KOPT-K1 (cell line): ENCODE measurements around the gene VSTM5.

Experiments used
- H3K27ac ChIP-seq: fragments of 200-600 bp; sonication (generic); 2 replicates; pipeline ENCODE4 v1.5.1; 2016; ENCODE audit warnings: antibody characterized with exemption, mild to moderate bottlenecking, low read depth, low read length; ENCODE audit not compliant: poor library complexity, severe bottlenecking
- H3K36me3 ChIP-seq: fragments of 200-600 bp; sonication (generic); 2 replicates; pipeline ENCODE4 v1.5.1; 2017; ENCODE audit warnings: antibody characterized with exemption, mild to moderate bottlenecking, low read length, moderate library complexity; ENCODE audit not compliant: insufficient read depth
- H3K9me3 ChIP-seq: fragments of 200-600 bp; sonication (generic); 2 replicates; pipeline ENCODE4 v1.5.1; 2017; ENCODE audit warnings: antibody characterized with exemption, low read length, mild to moderate bottlenecking; ENCODE audit not compliant: insufficient read depth, poor library complexity, severe bottlenecking

VSTM5 gene

DNA sequence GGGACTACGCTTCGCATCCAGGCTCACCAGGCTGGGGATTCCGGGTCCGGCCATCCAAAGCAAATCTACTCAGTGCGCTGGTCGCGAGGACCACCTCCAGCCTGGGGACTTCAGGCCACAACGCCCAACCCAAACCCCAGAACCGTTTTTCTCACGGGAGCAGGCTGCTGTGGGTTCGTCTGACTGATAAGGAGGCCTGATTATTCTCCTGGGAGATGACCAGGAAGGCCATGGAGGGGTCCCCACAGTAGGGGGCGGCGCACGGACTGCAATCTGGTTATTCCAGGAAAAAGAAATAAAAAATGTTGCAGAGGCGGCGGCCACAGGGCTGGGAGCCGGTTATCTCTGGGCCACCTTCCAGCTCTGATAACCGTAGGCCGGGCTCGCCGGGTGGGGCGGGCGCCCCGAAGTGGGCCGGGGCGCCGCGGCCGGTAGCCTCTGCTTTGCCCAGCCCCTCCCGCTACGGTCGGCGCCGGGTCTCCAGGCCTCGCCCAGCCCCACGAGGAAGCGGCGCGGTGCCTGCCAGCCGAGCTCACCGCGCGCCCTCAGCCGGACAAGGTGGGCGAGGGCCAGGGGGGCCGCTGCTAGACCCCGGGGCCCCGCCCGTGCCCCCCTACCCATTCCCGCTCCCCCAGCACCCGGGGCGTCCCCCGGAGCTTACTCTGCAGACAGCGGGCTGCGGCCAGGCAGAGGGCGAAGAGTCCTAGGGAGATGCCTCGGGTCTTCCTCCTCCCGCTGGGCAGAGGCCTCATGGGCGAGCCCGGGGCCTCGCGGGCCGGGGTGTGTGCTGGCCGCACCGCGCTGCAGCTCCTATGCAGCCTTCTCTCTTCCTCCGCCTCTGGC lies 446 bp downstream of the VSTM5 start:
- no peaks in the 10 kb centered on the region for H3K9me3 ChIP-seq
- no peak overlapping the region for H3K27ac ChIP-seq
- H3K36me3 ChIP-seq = no peaks in the 10 kb centered on the region

GRCh38 chr11:93849201-93849600 lies 1.2 kb downstream of the VSTM5 start:
- H3K36me3 ChIP-seq = no peaks in the 10 kb centered on the region
- no peak overlapping the region for H3K27ac ChIP-seq
- no peaks in the 10 kb centered on the region for H3K9me3 ChIP-seq

GRCh38 chr11:93846411-93846810 lies 4.0 kb downstream of the VSTM5 start:
- no peak overlapping the region for H3K27ac ChIP-seq
- no peaks in the 10 kb centered on the region for H3K36me3 ChIP-seq
- no peaks in the 10 kb centered on the region for H3K9me3 ChIP-seq

DNA sequence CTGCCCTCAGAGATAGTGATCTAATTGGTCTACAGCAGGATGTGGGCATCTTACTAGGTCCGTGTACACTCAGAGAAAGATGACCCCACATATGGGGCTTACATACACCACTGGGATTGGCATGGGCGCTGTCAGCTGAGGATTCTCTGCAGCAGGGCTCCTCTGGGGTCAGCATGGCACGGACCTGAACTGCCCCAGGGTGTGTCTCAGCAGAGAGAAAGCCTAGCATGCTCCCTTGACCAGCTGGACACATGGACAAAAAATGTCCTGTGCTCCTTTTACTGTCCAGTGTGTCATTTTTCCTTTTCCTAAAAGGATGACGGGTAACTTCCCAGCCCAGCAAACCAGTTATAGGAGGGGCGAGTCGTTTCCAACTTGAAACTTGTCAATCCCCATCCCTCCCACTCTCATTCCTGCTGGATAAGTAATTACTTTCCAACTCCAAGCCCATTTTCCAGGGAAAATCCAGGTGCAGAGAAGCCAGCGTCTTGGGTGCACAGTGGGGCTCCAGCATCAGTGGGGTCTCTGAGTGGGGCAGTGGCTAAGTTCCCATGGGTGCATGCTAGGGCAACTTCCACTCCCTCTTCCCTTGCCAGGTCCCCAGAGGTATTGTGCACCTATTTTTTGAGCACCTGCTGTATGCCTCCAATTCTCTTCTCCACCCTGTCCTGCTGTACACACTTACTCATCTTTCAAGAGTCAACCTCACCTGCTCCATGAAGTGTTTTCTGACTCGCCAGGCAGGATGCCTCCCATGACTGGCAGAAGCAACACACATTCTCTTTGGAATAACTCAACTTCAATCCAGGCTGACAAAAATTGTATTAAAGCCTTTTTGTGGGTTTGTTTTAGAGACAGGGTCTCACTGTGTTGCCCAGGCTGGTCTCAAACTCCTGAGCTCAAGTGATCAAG lies 5.0 kb downstream of the VSTM5 start:
- H3K36me3 ChIP-seq = no peaks in the 10 kb centered on the region
- no peaks in the 10 kb centered on the region for H3K9me3 ChIP-seq
- no peak overlapping the region for H3K27ac ChIP-seq

DNA sequence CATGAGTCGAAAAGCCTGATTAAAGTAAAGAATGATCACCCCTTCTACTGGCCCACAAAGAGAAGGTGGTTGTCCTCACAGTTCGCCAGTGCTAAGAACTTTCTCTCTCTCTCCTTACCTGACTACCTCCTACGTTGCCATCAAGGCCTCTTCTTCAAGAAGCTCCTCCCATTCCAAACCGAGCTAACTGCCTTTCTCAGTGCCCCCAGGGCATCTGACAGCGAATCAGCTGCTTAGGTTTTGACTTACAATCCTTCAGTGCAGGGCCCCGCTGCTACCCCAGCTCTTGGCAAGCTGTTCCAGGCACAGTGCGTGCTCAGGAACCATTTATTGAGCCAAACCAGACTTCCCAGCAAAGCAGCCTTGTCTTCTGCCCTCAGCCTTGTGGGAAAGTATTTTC lies 5.8 kb downstream of the VSTM5 start:
- H3K27ac ChIP-seq = no peak overlapping the region
- no peaks in the 10 kb centered on the region for H3K36me3 ChIP-seq
- H3K9me3 ChIP-seq = no peaks in the 10 kb centered on the region

DNA sequence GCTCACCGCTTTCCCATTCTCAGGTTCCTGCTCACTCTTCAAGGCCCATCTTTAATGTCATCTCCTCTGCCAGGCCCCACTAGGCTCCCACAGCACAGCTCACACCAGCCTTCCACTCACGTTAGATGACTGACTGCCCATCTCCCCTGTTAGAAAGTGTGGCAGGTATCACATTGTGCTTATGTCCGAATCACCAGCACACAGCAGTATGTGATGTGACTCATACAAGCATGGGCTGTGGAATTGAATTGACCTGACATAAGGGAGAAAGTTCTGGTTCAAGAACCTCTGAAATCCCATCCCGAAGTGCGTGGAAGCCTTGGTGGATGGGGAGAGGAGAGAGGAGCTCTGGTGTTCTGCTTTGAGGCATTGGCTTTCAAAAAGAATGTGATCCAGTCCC lies 6.5 kb downstream of the VSTM5 start:
- Histone ChIP-seq H3K27ac (no peak overlapping the region), H3K9me3 (no peaks in the 10 kb centered on the region)

GRCh38 chr11:93842461-93842860 lies 8.0 kb downstream of the VSTM5 start:
- Histone ChIP-seq H3K27ac (no peak overlapping the region), H3K9me3 (no peaks in the 10 kb centered on the region), H3K36me3 (no peaks in the 10 kb centered on the region)

More for the DNA sequence above, 6.5 kb downstream of the VSTM5 start:
- H3K36me3 ChIP-seq = no peaks in the 10 kb centered on the region

- H3K36me3 ChIP-seq = no peaks in the 10 kb centered on the region
- no peak overlapping the region for H3K27ac ChIP-seq
- H3K9me3 ChIP-seq = no peaks in the 10 kb centered on the region
These were observed 8.4 kb downstream of the VSTM5 start for GRCh38 chr11:93842034-93842433.

- no peak overlapping the region for H3K27ac ChIP-seq
- no peaks in the 10 kb centered on the region for H3K9me3 ChIP-seq
- no peaks in the 10 kb centered on the region for H3K36me3 ChIP-seq
These were observed 9.0 kb downstream of the VSTM5 start for GRCh38 chr11:93841446-93841845.

- H3K27ac ChIP-seq = no peak overlapping the region
- no peaks in the 10 kb centered on the region for H3K9me3 ChIP-seq
These were observed 9.4 kb downstream of the VSTM5 start for GRCh38 chr11:93840981-93841380.

DNA sequence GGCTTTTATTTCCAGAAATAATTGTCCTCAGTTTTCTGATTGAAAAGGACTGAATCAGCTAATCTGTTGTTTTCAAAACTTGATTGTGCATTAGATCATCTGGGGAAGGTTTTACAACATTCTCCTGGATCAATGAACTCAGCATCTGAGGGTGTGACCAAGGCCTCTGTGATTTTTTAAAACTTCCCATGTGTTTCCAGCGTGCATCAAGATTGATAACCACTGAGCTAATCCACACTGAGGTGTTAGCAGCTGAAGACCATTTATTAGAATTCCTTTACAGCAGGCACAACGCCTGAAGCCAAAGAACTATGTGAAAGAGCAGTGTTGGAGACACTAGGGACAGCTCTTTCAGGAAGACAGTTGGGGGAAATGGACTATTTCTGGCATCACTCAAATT lies 10.2 kb downstream of the VSTM5 start:
- Histone ChIP-seq H3K27ac (no peak overlapping the region), H3K9me3 (no peaks in the 10 kb centered on the region), H3K36me3 (no peaks in the 10 kb centered on the region)

More at GRCh38 chr11:93840981-93841380, 9.4 kb downstream of the VSTM5 start:
- H3K36me3 ChIP-seq = no peaks in the 10 kb centered on the region

DNA sequence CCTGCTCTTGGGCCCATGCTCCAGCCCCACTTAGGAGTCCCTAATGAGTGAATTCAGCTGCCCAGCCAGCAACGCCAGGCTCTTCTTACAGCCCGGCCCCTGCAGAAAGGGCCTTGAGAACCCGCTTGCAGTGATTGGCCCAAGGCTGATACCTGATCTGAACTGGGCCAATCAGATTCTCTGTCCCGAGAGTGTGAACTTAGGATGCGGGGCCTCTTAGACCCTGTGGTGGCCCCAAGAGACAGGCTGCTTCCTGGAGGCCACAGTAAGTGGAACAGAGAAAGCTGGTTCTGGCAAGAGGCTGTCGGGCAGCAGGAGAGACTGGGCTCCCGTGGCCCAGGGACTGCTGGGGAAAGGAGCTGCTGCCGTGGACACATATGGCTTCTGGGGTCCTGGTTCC lies 11.5 kb downstream of the VSTM5 start:
- no peaks in the 10 kb centered on the region for H3K36me3 ChIP-seq
- no peaks in the 10 kb centered on the region for H3K9me3 ChIP-seq
- H3K27ac ChIP-seq = no peak overlapping the region

DNA sequence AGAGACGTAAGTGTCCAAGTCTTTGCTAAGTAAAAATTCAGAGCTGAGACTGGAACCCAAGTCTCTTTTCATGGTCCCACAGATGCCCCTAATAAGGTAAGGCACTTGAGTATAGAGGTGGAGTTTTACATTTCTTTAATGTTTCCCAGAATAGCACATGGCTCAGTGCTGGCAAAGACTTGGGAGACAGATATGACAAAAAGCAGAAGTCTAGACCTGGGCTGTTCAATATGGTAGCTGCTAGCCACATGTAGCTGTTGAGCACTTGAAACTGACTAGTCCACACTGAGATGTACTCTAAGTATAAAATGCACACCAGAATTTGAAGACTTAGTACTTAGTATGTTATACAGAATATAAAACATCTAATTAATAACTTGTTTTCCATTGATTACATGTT lies 17.6 kb downstream of the VSTM5 start:
- Histone ChIP-seq H3K36me3 (no peaks in the 10 kb centered on the region), H3K27ac (no peak overlapping the region), H3K9me3 (no peaks in the 10 kb centered on the region)

- Histone ChIP-seq H3K9me3 (no peaks in the 10 kb centered on the region), H3K36me3 (no peaks in the 10 kb centered on the region), H3K27ac (no peak overlapping the region)
These were observed 18.9 kb downstream of the VSTM5 start for GRCh38 chr11:93831343-93832127.

DNA sequence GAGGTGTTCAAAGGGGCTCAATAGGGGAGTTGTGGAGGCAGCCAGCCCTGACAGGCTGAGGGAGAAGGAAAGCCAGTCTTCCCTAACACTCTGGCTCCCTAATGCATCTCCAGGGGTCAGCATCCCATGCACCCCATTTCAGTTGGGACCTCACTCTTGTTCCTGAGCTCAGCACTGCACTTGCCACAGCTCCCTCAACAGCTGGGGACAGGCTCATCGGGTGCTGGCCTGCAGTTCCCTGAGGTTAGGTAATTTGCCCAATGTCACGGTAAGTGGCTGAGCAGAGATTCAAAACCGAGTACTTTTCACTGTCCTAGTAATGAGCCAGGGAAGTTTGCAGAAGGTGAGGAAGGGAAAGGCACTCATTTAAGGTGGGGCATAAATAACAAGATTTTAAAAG lies 20.8 kb downstream of the VSTM5 start:
- no peak overlapping the region for H3K27ac ChIP-seq
- H3K36me3 ChIP-seq = no peaks in the 10 kb centered on the region
- no peaks in the 10 kb centered on the region for H3K9me3 ChIP-seq
